Neuron (in vitro differentiated cells): ENCODE data around the gene TOMM34.

Experiments used
- H2AFZ ChIP-seq: one replicate; pipeline ENCODE4 v1.6.1; 2013; ENCODE audit warnings: low read depth, mild to moderate bottlenecking, inconsistent platforms, low read length, moderate library complexity
- H3K27me3 ChIP-seq: one replicate; pipeline ENCODE4 v1.6.1; 2013; ENCODE audit warnings: low read length; ENCODE audit not compliant: insufficient read depth
- H3K36me3 ChIP-seq: one replicate; pipeline ENCODE4 v1.6.1; 2013; ENCODE audit warnings: low read length; ENCODE audit not compliant: insufficient read depth
- H3K4me1 ChIP-seq: one replicate; pipeline ENCODE4 v1.6.1; 2013; ENCODE audit warnings: low read length; ENCODE audit not compliant: insufficient read depth
- H3K4me3 ChIP-seq: 2 replicates; pipeline ENCODE4 v1.5.1; 2013; ENCODE audit warnings: mild to moderate bottlenecking, low read length, moderate library complexity
- H3K9me3 ChIP-seq: one replicate; pipeline ENCODE4 v1.6.1; 2013; ENCODE audit warnings: low read length

The TOMM34 gene

GRCh38 chr20:44941120-44941691, 19.0 kb downstream of the TOMM34 start:
- no peaks in the 10 kb centered on the region for H3K27me3 ChIP-seq
- no peaks in the 10 kb centered on the region for H3K9me3 ChIP-seq
- peaks cover 44% of the 10 kb centered on the region for H3K36me3 ChIP-seq
- no peak overlapping the region for H3K4me3 ChIP-seq
- no peaks in the 10 kb centered on the region for H3K4me1 ChIP-seq
- no peak overlapping the region for H2AFZ ChIP-seq

- no peak overlapping the region for H3K4me3 ChIP-seq
- H2AFZ ChIP-seq = no peak overlapping the region
- H3K36me3 ChIP-seq = peaks cover 29% of the 10 kb centered on the region
- H3K4me1 ChIP-seq = no peaks in the 10 kb centered on the region
- H3K9me3 ChIP-seq = no peaks in the 10 kb centered on the region
- no peaks in the 10 kb centered on the region for H3K27me3 ChIP-seq
Observed at GRCh38 chr20:44938637-44939036, 21.6 kb downstream of the TOMM34 start.

- H3K36me3 ChIP-seq = peaks cover 14% of the 10 kb centered on the region
- H2AFZ ChIP-seq = no peak overlapping the region
- H3K9me3 ChIP-seq = no peaks in the 10 kb centered on the region
- H3K27me3 ChIP-seq = no peaks in the 10 kb centered on the region
- H3K4me1 ChIP-seq = no peaks in the 10 kb centered on the region
- H3K4me3 ChIP-seq = no peak overlapping the region
Observed at GRCh38 chr20:44936510-44936909, 23.7 kb downstream of the TOMM34 start.

GRCh38 chr20:44932916-44933315, 27.3 kb downstream of the TOMM34 start:
- H3K4me1 ChIP-seq = no peaks in the 10 kb centered on the region
- peaks cover 4% of the 10 kb centered on the region for H3K36me3 ChIP-seq
- H3K9me3 ChIP-seq = no peaks in the 10 kb centered on the region
- H3K27me3 ChIP-seq = no peaks in the 10 kb centered on the region
- H3K4me3 ChIP-seq = no peak overlapping the region
- H2AFZ ChIP-seq = no peak overlapping the region

- H3K27me3 ChIP-seq = no peaks in the 10 kb centered on the region
- peaks cover 3% of the 10 kb centered on the region for H3K36me3 ChIP-seq
- no peaks in the 10 kb centered on the region for H3K9me3 ChIP-seq
Observed at GRCh38 chr20:44931911-44932310, 28.3 kb downstream of the TOMM34 start.

GRCh38 chr20:44930517-44931168, 29.6 kb downstream of the TOMM34 start:
- no peaks in the 10 kb centered on the region for H3K36me3 ChIP-seq
- H2AFZ ChIP-seq = no peak overlapping the region
- H3K4me1 ChIP-seq = no peaks in the 10 kb centered on the region
- H3K27me3 ChIP-seq = no peaks in the 10 kb centered on the region
- no peak overlapping the region for H3K4me3 ChIP-seq
- no peaks in the 10 kb centered on the region for H3K9me3 ChIP-seq

More at GRCh38 chr20:44931911-44932310, 28.3 kb downstream of the TOMM34 start:
- Histone ChIP-seq H2AFZ (no peak overlapping the region), H3K4me1 (no peaks in the 10 kb centered on the region), H3K4me3 (no peak overlapping the region)

GRCh38 chr20:44928595-44928994, 31.6 kb downstream of the TOMM34 start:
- Histone ChIP-seq H3K27me3 (no peaks in the 10 kb centered on the region), H3K36me3 (no peaks in the 10 kb centered on the region), H3K9me3 (no peaks in the 10 kb centered on the region), H3K4me1 (no peaks in the 10 kb centered on the region), H3K4me3 (no peak overlapping the region), H2AFZ (no peak overlapping the region)

GRCh38 chr20:44924541-44924940, 35.7 kb downstream of the TOMM34 start:
- Histone ChIP-seq H3K27me3 (no peaks in the 10 kb centered on the region), H3K4me1 (no peaks in the 10 kb centered on the region)

GRCh38 chr20:44921447-44921846, 38.8 kb downstream of the TOMM34 start:
- no peak overlapping the region for H2AFZ ChIP-seq
- no peaks in the 10 kb centered on the region for H3K4me1 ChIP-seq
- no peaks in the 10 kb centered on the region for H3K36me3 ChIP-seq
- no peak overlapping the region for H3K4me3 ChIP-seq
- H3K9me3 ChIP-seq = no peaks in the 10 kb centered on the region
- H3K27me3 ChIP-seq = no peaks in the 10 kb centered on the region

More at GRCh38 chr20:44924541-44924940, 35.7 kb downstream of the TOMM34 start:
- no peaks in the 10 kb centered on the region for H3K9me3 ChIP-seq
- no peak overlapping the region for H3K4me3 ChIP-seq
- no peaks in the 10 kb centered on the region for H3K36me3 ChIP-seq
- no peak overlapping the region for H2AFZ ChIP-seq

GRCh38 chr20:44918761-44919160, 41.4 kb downstream of the TOMM34 start:
- no peak overlapping the region for H3K4me3 ChIP-seq
- H3K4me1 ChIP-seq = no peaks in the 10 kb centered on the region
- no peaks in the 10 kb centered on the region for H3K9me3 ChIP-seq
- H3K27me3 ChIP-seq = no peaks in the 10 kb centered on the region
- H2AFZ ChIP-seq = no peak overlapping the region
- no peaks in the 10 kb centered on the region for H3K36me3 ChIP-seq

GRCh38 chr20:44918342-44918741, 41.9 kb downstream of the TOMM34 start:
- Histone ChIP-seq H3K36me3 (no peaks in the 10 kb centered on the region), H3K4me1 (no peaks in the 10 kb centered on the region), H2AFZ (no peak overlapping the region), H3K27me3 (no peaks in the 10 kb centered on the region), H3K9me3 (no peaks in the 10 kb centered on the region), H3K4me3 (no peak overlapping the region)

- H3K36me3 ChIP-seq = no peaks in the 10 kb centered on the region
- no peaks in the 10 kb centered on the region for H3K4me1 ChIP-seq
- no peak overlapping the region for H2AFZ ChIP-seq
- no peaks in the 10 kb centered on the region for H3K9me3 ChIP-seq
- no peak overlapping the region for H3K4me3 ChIP-seq
- no peaks in the 10 kb centered on the region for H3K27me3 ChIP-seq
Observed at GRCh38 chr20:44917399-44917798, 42.8 kb downstream of the TOMM34 start.

- Histone ChIP-seq H2AFZ (no peak overlapping the region), H3K4me3 (no peak overlapping the region), H3K9me3 (no peaks in the 10 kb centered on the region), H3K27me3 (no peaks in the 10 kb centered on the region), H3K36me3 (no peaks in the 10 kb centered on the region), H3K4me1 (no peaks in the 10 kb centered on the region)
Observed at GRCh38 chr20:44916586-44916985, 43.6 kb downstream of the TOMM34 start.

- Histone ChIP-seq H3K27me3 (no peaks in the 10 kb centered on the region), H3K36me3 (no peaks in the 10 kb centered on the region)
Observed at GRCh38 chr20:44914924-44915323, 45.3 kb downstream of the TOMM34 start.

More at GRCh38 chr20:44914924-44915323, 45.3 kb downstream of the TOMM34 start:
- Histone ChIP-seq H3K4me3 (no peak overlapping the region), H3K4me1 (no peaks in the 10 kb centered on the region), H3K9me3 (no peaks in the 10 kb centered on the region), H2AFZ (no peak overlapping the region)
